A673 (cell line): ENCODE measurements around the gene PRKCSH. TPM values are rescaled to one million over a fixed set of nuclear protein-coding genes. Genes with fewer than 3 reads are reported as not detected.
A peak's percentile ranks its signal among the peaks of the same experiment; 100 is the strongest.

Experiments
- BruUV-seq: library from RNA; stranded (reverse); fragments of 400-500 nt; replicated peaks from 2 replicates; lab custom pipeline; 2021; lab: Mats Ljungman, UMichigan
- CTCF ChIA-PET: fragments of 300-600 bp; sonication (Branson Sonifier 250); formaldehyde crosslinking; loops from one replicate; lab custom pipeline; 2022; ENCODE audit warnings: antibody characterized with exemption; lab: Charles Lee
- POLR2A ChIA-PET: fragments of 300-600 bp; sonication (Branson Sonifier 250); formaldehyde crosslinking; loops from one replicate; lab custom pipeline; 2022; ENCODE audit warnings: antibody characterized with exemption; ENCODE audit not compliant: low non-redundant PET; lab: Charles Lee
- DNase-seq: peaks from one replicate; pipeline ENCODE4 v3.0.0-alpha.2; 2015; ENCODE audit warnings: low spot score
- H3K27ac ChIP-seq: fragments of 200-600 bp; sonication (generic); 2 replicates; pipeline ENCODE4 v1.5.1; 2016; ENCODE audit warnings: mixed run types, low read depth, mild to moderate bottlenecking, mixed read lengths, antibody characterized with exemption, low read length; ENCODE audit not compliant: poor library complexity, severe bottlenecking
- H3K27me3 ChIP-seq: fragments of 200-600 bp; sonication (generic); replicated peaks from 2 replicates; pipeline ENCODE4 v1.6.1; 2017; ENCODE audit warnings: mixed run types, low read depth, mild to moderate bottlenecking, mixed read lengths, antibody characterized with exemption, low read length; ENCODE audit not compliant: insufficient read depth, poor library complexity
- H3K36me3 ChIP-seq: fragments of 200-600 bp; sonication (generic); 2 replicates; pipeline ENCODE4 v1.6.1; 2016; ENCODE audit warnings: mixed run types, mild to moderate bottlenecking, mixed read lengths, antibody characterized with exemption, low read length; ENCODE audit not compliant: insufficient read depth, poor library complexity, severe bottlenecking
- H3K4me1 ChIP-seq: fragments of 200-600 bp; sonication (generic); 2 replicates; pipeline ENCODE4 v1.6.1; 2017; ENCODE audit warnings: mixed run types, mild to moderate bottlenecking, mixed read lengths, antibody characterized with exemption, low read length; ENCODE audit not compliant: insufficient read depth, poor library complexity, severe bottlenecking
- H3K4me3 ChIP-seq: fragments of 200-600 bp; sonication (generic); 2 replicates; pipeline ENCODE4 v1.5.1; 2016; ENCODE audit warnings: low read depth, mixed run types, mild to moderate bottlenecking, mixed read lengths, low read length; ENCODE audit not compliant: poor library complexity, severe bottlenecking
- H3K9me3 ChIP-seq: fragments of 200-600 bp; sonication (generic); 2 replicates; pipeline ENCODE4 v1.6.1; 2016; ENCODE audit warnings: mixed run types, low read depth, mild to moderate bottlenecking, mixed read lengths, antibody characterized with exemption, low read length; ENCODE audit not compliant: poor library complexity, severe bottlenecking
- EZH2 ChIP-seq: fragments of 200-600 bp; sonication (generic); IDR thresholded peaks from 2 replicates; pipeline ENCODE4 v1.6.1; 2017; ENCODE audit warnings: borderline replicate concordance, low read depth, mild to moderate bottlenecking, mixed read lengths, antibody characterized with exemption, low read length; ENCODE audit not compliant: poor library complexity, severe bottlenecking
- intact Hi-C: fragments of 100-400 bp; cut with micrococcal nuclease; formaldehyde crosslinking; loops from one replicate; pipeline ENCODE4 v1.10.0; 2022; ENCODE audit not compliant: unreplicated experiment
- total RNA-seq: library from RNA; stranded (reverse); gene quantifications from 2 replicates; pipeline ENCODE4 v1.2.3, GENCODE V29; 2021
- TF ChIP-seq, protein P1 (sequence below): fragments of 300-800, 200-600 bp; sonication (generic); conservative IDR thresholded peaks from 2 replicates; pipeline ENCODE4 v1.5.1; 2017; ENCODE audit warnings: low read depth, mild to moderate bottlenecking, antibody characterized with exemption, low read length, moderate library complexity, mixed read lengths

Gene PRKCSH
- total RNA-seq, 1 experiment from 2014 or later, result 468 TPM

DNA sequence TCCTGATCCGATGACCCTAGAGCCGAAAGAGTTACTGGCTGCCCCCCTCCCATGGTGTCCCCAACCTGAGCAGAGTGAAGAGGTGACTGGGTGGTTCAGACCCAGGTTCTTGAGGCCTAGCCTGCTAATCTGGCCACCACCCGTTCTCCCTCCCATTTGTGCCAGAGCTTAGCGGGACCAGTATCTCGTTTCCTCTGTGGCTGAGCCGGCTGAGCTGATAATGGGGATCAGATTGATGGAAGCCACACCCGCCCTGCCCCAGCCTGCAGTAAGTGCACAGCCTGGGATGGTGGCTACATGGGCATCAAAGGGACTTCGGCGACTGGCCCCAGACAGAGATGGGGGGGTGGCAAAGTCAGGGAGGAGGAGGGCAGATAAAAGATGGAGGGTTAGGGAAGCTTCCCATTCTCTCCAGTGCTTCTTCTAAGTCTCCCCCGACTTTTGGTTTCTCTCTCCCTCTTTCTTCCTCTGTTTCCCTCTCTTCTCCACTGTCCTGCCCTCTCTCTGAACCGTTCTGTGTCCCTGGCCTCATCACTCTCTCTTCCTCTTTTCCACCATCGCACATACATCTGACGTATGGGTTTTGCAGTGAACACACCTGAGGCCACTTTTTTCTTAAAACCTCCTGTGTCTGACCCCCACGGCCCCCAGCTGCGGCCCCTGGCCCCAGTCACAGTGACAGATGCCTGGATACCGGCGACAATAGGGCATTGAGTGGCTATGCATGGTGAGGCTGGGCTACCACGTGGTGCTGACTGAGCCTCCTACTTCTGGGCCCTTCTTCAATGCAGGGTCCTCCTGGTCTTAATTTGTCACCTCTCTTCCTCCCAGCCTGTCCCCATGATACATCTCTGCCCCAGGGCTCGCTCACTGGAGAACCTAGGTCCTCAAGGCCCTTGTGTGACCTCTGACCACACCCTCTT lies 43.0 kb downstream of the PRKCSH start:
- ChIA-PET POLR2A (no interaction called here), CTCF (interaction anchor here (0.6 kb wide), 2 partner anchors 242 to 523 kb away, joined by 4 to 5 read pairs; no protein-coding TSS in a partner anchor)
- DNase-seq, result no peak
- Histone ChIP-seq H3K27ac (no peak overlapping the region), H3K4me1 (peaks cover 21% of the 10 kb centered on the region), H3K4me3 (no peak overlapping the region), H3K27me3 (peaks cover 21% of the 10 kb centered on the region), H3K9me3 (no peaks in the 10 kb centered on the region), H3K36me3 (no peaks in the 10 kb centered on the region)
- TF ChIP-seq, protein P1, sequence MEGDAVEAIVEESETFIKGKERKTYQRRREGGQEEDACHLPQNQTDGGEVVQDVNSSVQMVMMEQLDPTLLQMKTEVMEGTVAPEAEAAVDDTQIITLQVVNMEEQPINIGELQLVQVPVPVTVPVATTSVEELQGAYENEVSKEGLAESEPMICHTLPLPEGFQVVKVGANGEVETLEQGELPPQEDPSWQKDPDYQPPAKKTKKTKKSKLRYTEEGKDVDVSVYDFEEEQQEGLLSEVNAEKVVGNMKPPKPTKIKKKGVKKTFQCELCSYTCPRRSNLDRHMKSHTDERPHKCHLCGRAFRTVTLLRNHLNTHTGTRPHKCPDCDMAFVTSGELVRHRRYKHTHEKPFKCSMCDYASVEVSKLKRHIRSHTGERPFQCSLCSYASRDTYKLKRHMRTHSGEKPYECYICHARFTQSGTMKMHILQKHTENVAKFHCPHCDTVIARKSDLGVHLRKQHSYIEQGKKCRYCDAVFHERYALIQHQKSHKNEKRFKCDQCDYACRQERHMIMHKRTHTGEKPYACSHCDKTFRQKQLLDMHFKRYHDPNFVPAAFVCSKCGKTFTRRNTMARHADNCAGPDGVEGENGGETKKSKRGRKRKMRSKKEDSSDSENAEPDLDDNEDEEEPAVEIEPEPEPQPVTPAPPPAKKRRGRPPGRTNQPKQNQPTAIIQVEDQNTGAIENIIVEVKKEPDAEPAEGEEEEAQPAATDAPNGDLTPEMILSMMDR, result no peak
- TF ChIP-seq EZH2, result no peak
- no TSS peak for BruUV-seq
- intact Hi-C loops, result no loop called here

DNA sequence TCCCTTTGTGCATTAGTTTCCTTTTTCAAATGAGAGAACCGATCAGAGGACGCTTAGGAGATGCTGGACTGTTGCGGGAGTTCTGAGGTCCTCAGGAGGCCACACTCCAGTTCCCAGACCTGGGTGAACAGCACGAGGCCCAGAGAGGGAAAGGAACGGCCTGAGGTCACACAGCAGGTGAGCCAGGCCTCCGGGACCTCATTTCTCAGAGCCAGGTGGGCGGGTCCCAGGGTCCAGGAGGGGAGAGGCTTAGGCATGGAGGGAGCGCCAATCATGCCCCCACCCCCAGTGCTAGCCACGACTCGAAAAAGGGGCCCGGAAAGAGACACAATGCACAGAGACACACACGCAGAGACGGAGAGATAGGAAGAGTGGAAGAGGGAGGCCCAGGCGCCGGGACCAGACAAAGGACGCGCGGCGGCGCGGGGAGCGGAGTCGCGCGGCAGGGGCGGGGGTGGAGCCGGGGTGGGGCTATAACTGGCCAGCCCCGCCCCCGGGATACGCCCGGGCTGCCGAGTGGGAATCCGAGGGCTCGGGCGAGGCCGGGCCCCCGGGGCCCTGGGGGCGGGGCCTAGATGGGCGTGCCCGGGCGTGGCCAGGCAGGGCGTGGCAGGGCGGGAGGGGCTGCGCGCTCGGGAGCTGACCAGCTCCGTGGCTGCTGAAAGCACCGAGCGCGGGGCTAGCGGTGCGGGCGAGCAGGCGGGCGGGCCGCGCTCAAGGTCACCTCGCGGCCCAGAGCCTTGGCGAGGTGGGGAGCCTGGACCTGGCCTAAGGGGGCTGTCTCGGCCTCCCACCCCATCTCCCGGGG lies 43.9 kb downstream of the PRKCSH start:
- H3K27me3 ChIP-seq, result peaks cover 21% of the 10 kb centered on the region
- H3K36me3 ChIP-seq, result no peaks in the 10 kb centered on the region
- no peak for TF ChIP-seq EZH2
- TF ChIP-seq, protein P1, result no peak
- H3K9me3 ChIP-seq, result no peaks in the 10 kb centered on the region
- peak; percentile 63 for DNase-seq
- H3K4me1 ChIP-seq, result peaks cover 21% of the 10 kb centered on the region
- CTCF ChIA-PET, result interaction anchor here (0.7 kb wide), 1 partner anchor 96 kb away, joined by 3 read pairs; no protein-coding TSS in a partner anchor
- no TSS peak for BruUV-seq
- intact Hi-C loops, result no loop called here
- POLR2A ChIA-PET, result no interaction called here
- peak overlapping the region; percentile 44 for H3K4me3 ChIP-seq
- H3K27ac ChIP-seq, result no peak overlapping the region

DNA sequence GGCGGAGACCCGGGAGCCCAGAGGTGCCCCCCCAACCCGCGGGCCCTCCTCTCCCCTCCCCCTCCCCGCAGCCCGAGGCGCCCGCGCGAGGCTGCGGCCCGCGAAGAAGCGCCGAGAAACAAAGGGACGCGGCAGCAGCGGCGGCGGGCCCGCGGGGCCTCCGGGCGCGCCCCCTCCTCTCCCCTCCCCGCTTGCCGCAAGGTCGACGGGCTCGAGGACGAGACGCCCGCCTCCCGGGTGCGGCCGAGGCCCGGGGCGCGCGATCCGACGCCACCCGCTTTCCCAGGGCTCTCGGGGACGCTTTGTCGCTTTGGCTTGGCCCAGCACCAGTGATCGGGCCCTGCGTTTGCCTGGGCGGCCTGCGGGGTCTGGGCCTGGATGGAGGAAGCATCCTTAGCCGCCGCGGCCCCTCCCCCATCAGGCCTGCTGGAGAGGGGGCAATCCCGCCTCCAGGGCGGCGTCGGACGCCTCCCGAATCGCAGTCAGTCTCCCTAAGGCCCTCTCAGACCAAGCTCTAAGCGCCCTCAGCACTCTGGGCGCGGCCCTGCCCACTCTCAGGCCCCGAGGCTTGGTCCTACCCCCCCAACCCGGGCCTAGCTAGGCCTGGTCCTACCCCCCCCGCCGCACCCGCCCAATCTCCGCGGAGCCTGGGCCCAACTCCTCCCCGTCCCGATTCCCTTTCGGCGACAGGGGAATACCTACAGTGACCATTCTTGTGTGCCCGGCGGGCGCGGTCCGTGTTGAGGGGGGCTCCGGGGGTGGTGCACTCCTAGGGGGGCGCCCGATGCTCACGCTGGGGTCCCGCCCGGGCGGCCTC lies 44.7 kb downstream of the PRKCSH start:
- DNase-seq, result no peak
- ChIA-PET CTCF (interaction anchor here (0.7 to 1.2 kb wide), 2 partner anchors 97 to 186 kb away, joined by 3 read pairs; no protein-coding TSS in a partner anchor), POLR2A (no interaction called here)
- TF ChIP-seq, protein P1, result no peak
- peak; percentile 53 for TF ChIP-seq EZH2
- Histone ChIP-seq H3K27me3 (peaks cover 21% of the 10 kb centered on the region), H3K9me3 (no peaks in the 10 kb centered on the region), H3K4me1 (peaks cover 21% of the 10 kb centered on the region), H3K27ac (no peak overlapping the region), H3K36me3 (no peaks in the 10 kb centered on the region), H3K4me3 (peak overlapping the region; percentile 44)
- intact Hi-C loops, result no loop called here
- BruUV-seq, result no TSS peak
